Fibroblast of pulmonary artery (primary cell): ENCODE results near the gene CAGE1.

Source experiments
- DNase-seq: peaks from one replicate; pipeline ENCODE4 v3.0.0-alpha.2; 2010; ENCODE audit warnings: low read depth
- H3K4me3 ChIP-seq: replicated peaks from 2 replicates; pipeline ENCODE4 v1.5.1; 2011; ENCODE audit warnings: low read depth, mild to moderate bottlenecking, control low read depth, low read length, moderate library complexity
- CTCF ChIP-seq: IDR thresholded peaks from 2 replicates; pipeline ENCODE4 v1.5.1; 2011; ENCODE audit warnings: mild to moderate bottlenecking, control low read depth, low read length, inconsistent platforms; ENCODE audit errors: missing control alignments

The CAGE1 gene

GRCh38 chr6:7282097-7282906 is 107.2 kb downstream of the CAGE1 start:
- no peak for TF ChIP-seq CTCF
- no peak for DNase-seq
- H3K4me3 ChIP-seq: no peak overlapping the region
